Panc1 (cell line): ENCODE results near the gene LAMB1. TPM values are rescaled to one million over a fixed set of nuclear protein-coding genes. Genes with fewer than 3 reads are reported as not detected.

ENCODE experiments used
- ATAC-seq: fragments of 200-7000 bp; cut with Tn5 transposase; 2 replicates; pipeline ENCODE4 v1.9.1; 2020; ENCODE audit warnings: mild to moderate bottlenecking, moderate library complexity
- BruUV-seq: library from RNA; stranded (reverse); fragments of 400-500 nt; replicated peaks from 2 replicates; lab custom pipeline; 2021; lab: Mats Ljungman, UMichigan
- CTCF ChIA-PET: fragments of 300-600 bp; sonication (Branson Sonifier 250); formaldehyde crosslinking; loops from one replicate; lab custom pipeline; 2022; ENCODE audit warnings: antibody characterized with exemption; lab: Charles Lee
- POLR2A ChIA-PET: fragments of 300-600 bp; sonication (Branson Sonifier 250); formaldehyde crosslinking; loops from one replicate; lab custom pipeline; 2022; ENCODE audit warnings: antibody characterized with exemption; lab: Charles Lee
- DNase-seq: peaks from one replicate; pipeline ENCODE4 v3.0.0-alpha.2; 2010; ENCODE audit warnings: low read depth, low spot score
- H3K27ac ChIP-seq: 2 replicates; pipeline ENCODE4 v1.5.1; 2011; ENCODE audit warnings: mild to moderate bottlenecking, low read length, inconsistent platforms
- H3K27me3 ChIP-seq: fragments of 200-500 bp; sonication (Bioruptor generic); 2 replicates; pipeline ENCODE4 v1.6.0; 2014; ENCODE audit warnings: low read length, inconsistent platforms; ENCODE audit not compliant: control insufficient read depth, insufficient read depth
- H3K36me3 ChIP-seq: fragments of 200-500 bp; sonication (Bioruptor generic); 2 replicates; pipeline ENCODE4 v1.5.1; 2014; ENCODE audit warnings: inconsistent platforms, mild to moderate bottlenecking, low read length, moderate library complexity; ENCODE audit not compliant: control insufficient read depth, insufficient read depth
- H3K4me1 ChIP-seq: 2 replicates; pipeline ENCODE4 v1.5.1; 2011; ENCODE audit warnings: inconsistent platforms, mild to moderate bottlenecking, low read length, moderate library complexity; ENCODE audit not compliant: control insufficient read depth, insufficient read depth
- H3K4me3 ChIP-seq, 2 experiments: 2 replicates each; pipeline ENCODE4 v1.5.1; 2011 to 2012; ENCODE audit warnings: low read depth in 2 of 2, low read length in 2 of 2, mild to moderate bottlenecking in 2 of 2, inconsistent platforms in 1 of 2, moderate library complexity in 1 of 2
- H3K9me3 ChIP-seq: fragments of 200-500 bp; sonication (Bioruptor generic); 2 replicates; pipeline ENCODE4 v1.5.1; 2014; ENCODE audit warnings: low read depth, mild to moderate bottlenecking, inconsistent platforms, low read length, moderate library complexity; ENCODE audit not compliant: control insufficient read depth, insufficient read depth
- POLR2AphosphoS5 ChIP-seq: IDR thresholded peaks from 2 replicates; pipeline ENCODE4 v1.6.1; 2012; ENCODE audit warnings: mild to moderate bottlenecking, low read depth, low read length, moderate library complexity
- SIN3A ChIP-seq: IDR thresholded peaks from 2 replicates; pipeline ENCODE4 v1.6.1; 2012; ENCODE audit warnings: low read depth, mild to moderate bottlenecking, low read length, moderate library complexity, borderline replicate concordance; ENCODE audit not compliant: insufficient read depth
- TCF7L2 ChIP-seq: IDR thresholded peaks from 2 replicates; pipeline ENCODE4 v1.6.1; 2011; ENCODE audit warnings: mild to moderate bottlenecking, low read depth, low read length, inconsistent platforms
- in situ Hi-C: cut with HindIII; loops from 2 replicates; pipeline ENCODE4 v1.10.0; 2016; ENCODE audit warnings: low sequenced_read_pairs, low pct_unique_long_range_greater_than_20kb
- intact Hi-C: fragments of 100-400 bp; cut with micrococcal nuclease; formaldehyde crosslinking; loops from one replicate; pipeline ENCODE4 v1.10.0; 2022; ENCODE audit not compliant: unreplicated experiment
- total RNA-seq: library from RNA; stranded (reverse); gene quantifications from one replicate; pipeline ENCODE4 v1.2.1, GENCODE V29; 2021; ENCODE audit not compliant: unreplicated experiment
- TF ChIP-seq, protein P1 (sequence below): fragments of 450-650 bp; IDR thresholded peaks from 2 replicates; pipeline ENCODE4 v1.5.1; 2017; ENCODE audit warnings: mild to moderate bottlenecking
- TF ChIP-seq, protein P2 (sequence below), 2 experiments: IDR thresholded peaks; 2 replicates each; pipeline ENCODE4 v1.6.1; 2011 to 2012; ENCODE audit warnings: low read depth in 2 of 2, control low read depth in 1 of 2, low read length in 1 of 2, mild to moderate bottlenecking in 1 of 2, moderate library complexity in 1 of 2; ENCODE audit not compliant: insufficient read depth in 1 of 2

The LAMB1 gene
- total RNA-seq, 1 experiment from 2014 or later: 204 TPM

DNA sequence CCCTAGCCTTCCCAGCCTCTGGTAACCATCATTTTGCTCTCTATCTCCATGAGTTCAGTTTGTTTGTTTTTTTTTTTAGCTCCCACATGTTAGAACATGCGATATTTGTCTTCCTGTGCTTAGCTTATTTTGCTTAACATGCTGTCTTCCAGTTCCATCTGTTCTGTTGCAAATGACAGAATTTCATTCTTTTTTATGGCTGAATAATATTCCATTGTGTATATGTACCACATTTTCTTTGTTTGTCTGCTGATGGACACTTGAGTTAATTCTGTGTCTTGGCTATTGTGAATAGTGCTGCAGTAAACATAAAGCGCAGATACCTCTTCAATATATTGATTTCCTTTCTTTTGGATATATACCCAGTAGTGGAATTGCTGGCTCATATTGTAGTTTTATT, 91.0 kb downstream of the LAMB1 start:
- DNase-seq (no peak), ATAC-seq (no peak)
- no peak overlapping the region for H3K27ac ChIP-seq
- no peaks in the 10 kb centered on the region for H3K4me1 ChIP-seq
- H3K27me3 ChIP-seq: no peaks in the 10 kb centered on the region
- intact Hi-C loops: no loop called here
- BruUV-seq: no TSS peak
- H3K4me3 ChIP-seq: no peak overlapping the region
- ChIA-PET CTCF (no interaction called here), POLR2A (no interaction called here)
- no peaks in the 10 kb centered on the region for H3K9me3 ChIP-seq
- in situ Hi-C loops: no loop called here
- TF ChIP-seq TCF7L2 (no peak), POLR2AphosphoS5 (no peak), SIN3A (no peak)
- TF ChIP-seq, protein P1, sequence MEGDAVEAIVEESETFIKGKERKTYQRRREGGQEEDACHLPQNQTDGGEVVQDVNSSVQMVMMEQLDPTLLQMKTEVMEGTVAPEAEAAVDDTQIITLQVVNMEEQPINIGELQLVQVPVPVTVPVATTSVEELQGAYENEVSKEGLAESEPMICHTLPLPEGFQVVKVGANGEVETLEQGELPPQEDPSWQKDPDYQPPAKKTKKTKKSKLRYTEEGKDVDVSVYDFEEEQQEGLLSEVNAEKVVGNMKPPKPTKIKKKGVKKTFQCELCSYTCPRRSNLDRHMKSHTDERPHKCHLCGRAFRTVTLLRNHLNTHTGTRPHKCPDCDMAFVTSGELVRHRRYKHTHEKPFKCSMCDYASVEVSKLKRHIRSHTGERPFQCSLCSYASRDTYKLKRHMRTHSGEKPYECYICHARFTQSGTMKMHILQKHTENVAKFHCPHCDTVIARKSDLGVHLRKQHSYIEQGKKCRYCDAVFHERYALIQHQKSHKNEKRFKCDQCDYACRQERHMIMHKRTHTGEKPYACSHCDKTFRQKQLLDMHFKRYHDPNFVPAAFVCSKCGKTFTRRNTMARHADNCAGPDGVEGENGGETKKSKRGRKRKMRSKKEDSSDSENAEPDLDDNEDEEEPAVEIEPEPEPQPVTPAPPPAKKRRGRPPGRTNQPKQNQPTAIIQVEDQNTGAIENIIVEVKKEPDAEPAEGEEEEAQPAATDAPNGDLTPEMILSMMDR: no peak
- TF ChIP-seq, protein P2, sequence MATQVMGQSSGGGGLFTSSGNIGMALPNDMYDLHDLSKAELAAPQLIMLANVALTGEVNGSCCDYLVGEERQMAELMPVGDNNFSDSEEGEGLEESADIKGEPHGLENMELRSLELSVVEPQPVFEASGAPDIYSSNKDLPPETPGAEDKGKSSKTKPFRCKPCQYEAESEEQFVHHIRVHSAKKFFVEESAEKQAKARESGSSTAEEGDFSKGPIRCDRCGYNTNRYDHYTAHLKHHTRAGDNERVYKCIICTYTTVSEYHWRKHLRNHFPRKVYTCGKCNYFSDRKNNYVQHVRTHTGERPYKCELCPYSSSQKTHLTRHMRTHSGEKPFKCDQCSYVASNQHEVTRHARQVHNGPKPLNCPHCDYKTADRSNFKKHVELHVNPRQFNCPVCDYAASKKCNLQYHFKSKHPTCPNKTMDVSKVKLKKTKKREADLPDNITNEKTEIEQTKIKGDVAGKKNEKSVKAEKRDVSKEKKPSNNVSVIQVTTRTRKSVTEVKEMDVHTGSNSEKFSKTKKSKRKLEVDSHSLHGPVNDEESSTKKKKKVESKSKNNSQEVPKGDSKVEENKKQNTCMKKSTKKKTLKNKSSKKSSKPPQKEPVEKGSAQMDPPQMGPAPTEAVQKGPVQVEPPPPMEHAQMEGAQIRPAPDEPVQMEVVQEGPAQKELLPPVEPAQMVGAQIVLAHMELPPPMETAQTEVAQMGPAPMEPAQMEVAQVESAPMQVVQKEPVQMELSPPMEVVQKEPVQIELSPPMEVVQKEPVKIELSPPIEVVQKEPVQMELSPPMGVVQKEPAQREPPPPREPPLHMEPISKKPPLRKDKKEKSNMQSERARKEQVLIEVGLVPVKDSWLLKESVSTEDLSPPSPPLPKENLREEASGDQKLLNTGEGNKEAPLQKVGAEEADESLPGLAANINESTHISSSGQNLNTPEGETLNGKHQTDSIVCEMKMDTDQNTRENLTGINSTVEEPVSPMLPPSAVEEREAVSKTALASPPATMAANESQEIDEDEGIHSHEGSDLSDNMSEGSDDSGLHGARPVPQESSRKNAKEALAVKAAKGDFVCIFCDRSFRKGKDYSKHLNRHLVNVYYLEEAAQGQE (IDR thresholded peaks at IDR 0.05; ENCODE audit: insufficient read depth in 1 of 2, low read depth in 2 of 2, low read length in 1 of 2): no peak
- peaks cover 41% of the 10 kb centered on the region for H3K36me3 ChIP-seq

DNA sequence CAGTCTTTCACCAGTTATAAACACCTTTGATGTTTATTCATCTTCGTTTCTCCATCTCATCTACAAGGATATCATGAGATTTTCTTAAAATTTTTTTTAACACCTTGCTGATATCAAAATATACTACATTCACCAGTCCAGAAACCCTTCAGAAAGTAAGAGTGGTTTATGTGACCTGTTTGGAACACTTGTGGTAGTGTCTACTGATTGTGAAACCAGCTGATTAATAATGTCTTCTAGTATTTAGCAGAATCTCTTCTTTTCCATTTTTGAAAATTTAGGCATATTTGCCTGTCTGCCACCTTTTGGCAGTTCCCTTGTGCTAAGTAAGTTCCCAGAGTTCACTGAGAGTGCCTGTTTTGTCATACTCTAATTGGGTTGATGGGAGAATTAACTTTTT, 93.5 kb downstream of the LAMB1 start:
- Histone ChIP-seq H3K36me3 (peaks cover 46% of the 10 kb centered on the region), H3K27me3 (no peaks in the 10 kb centered on the region), H3K4me3 (no peak overlapping the region), H3K27ac (no peak overlapping the region), H3K9me3 (no peaks in the 10 kb centered on the region), H3K4me1 (no peaks in the 10 kb centered on the region)
- no TSS peak for BruUV-seq
- POLR2A ChIA-PET: no interaction called here
- ATAC-seq (no peak), DNase-seq (no peak)
- intact Hi-C loops (no loop called here), in situ Hi-C loops (no loop called here)
- CTCF ChIA-PET: no interaction called here
- TF ChIP-seq SIN3A (no peak), POLR2AphosphoS5 (no peak), TCF7L2 (no peak)
- TF ChIP-seq, protein P1: no peak
- TF ChIP-seq, protein P2 (IDR thresholded peaks at IDR 0.05; ENCODE audit: insufficient read depth in 1 of 2, low read depth in 2 of 2, low read length in 1 of 2): no peak
